ENCODE measurements around the gene ESRRA. TPM values are rescaled to one million over a fixed set of nuclear protein-coding genes. Genes with fewer than 3 reads are reported as not detected.

ESRRA gene
- total and polyA plus RNA-seq, 10 of the 15 experiments (the other 5 are each of a cell fraction or from before 2014, with no cell fraction given): 0.32 to 48.9 (median 12.6) TPM

GRCh38 chr11:64304316-64305072 lies 830 bp upstream of the ESRRA start:
- intact Hi-C loops (cut with micrococcal nuclease; ENCODE audit: unreplicated experiment) (loop anchor here (1.0 to 5.0 kb wide), 4 partner anchors 36 to 632 kb away; partner anchors contain the start of genes ATL3, CCDC88B and FKBP2), in situ Hi-C loops (cut with MboI) (loop anchor here (5.0 kb wide), 1 partner anchor 102 kb away; no protein-coding TSS in a partner anchor)
- TSS peak; percentile 99 for BruUV-seq (replicated peaks)
- SMC1A ChIA-PET (ENCODE audit: uncharacterized antibody, unreplicated experiment): interaction anchor here (0.7 to 5.7 kb wide), 12 partner anchors 13 to 152 kb away, joined by 3 to 98 read pairs (median 4); partner anchors contain the start of genes FERMT3, FKBP2, PRDX5 and TRMT112
- POLR2A ChIA-PET: interaction anchor here (0.6 to 5.8 kb wide), 26 partner anchors 12 to 346 kb away, joined by 3 to 70 read pairs (median 6); partner anchors contain the start of genes BAD, CCDC88B, FERMT3 and FKBP2
- Histone ChIP-seq H3K27me3 (replicated peaks in 1 of 2; ENCODE audit: control insufficient read depth in 2 of 2, insufficient read depth in 2 of 2, low read length in 1 of 2) (peaks cover 5 to 13% of the 10 kb centered on the region in 2 experiments; a peak in 3 of 4 replicates), H3K36me3 (ENCODE audit: control insufficient read depth in 2 of 2, insufficient read depth in 2 of 2, low read length in 1 of 2) (peaks cover 0 to 3% of the 10 kb centered on the region in 2 experiments; a peak in 2 of 4 replicates), H3K4me2 (ENCODE audit: control insufficient read depth, insufficient read depth) (peak overlapping the region; percentile 46), H3K27ac (ENCODE audit: control insufficient read depth, insufficient read depth) (peak overlapping the region; percentile 90), H3K9ac (ENCODE audit: control insufficient read depth, insufficient read depth, low read length) (peak overlapping the region; percentile 81), H2AFZ (ENCODE audit: control insufficient read depth, low read depth, low read length) (peak overlapping the region; percentile 63), H3K4me3 (peak overlapping the region; percentile 72), H4K20me1 (ENCODE audit: control insufficient read depth, insufficient read depth) (no peaks in the 10 kb centered on the region), H3K9me3 (replicated peaks; ENCODE audit: control insufficient read depth, insufficient read depth, low read length) (no peaks in the 10 kb centered on the region), H3K4me1 (ENCODE audit: control insufficient read depth, insufficient read depth, low read length) (peaks cover 27% of the 10 kb centered on the region), H3K79me2 (ENCODE audit: control insufficient read depth, insufficient read depth, low read length) (peaks cover 22% of the 10 kb centered on the region)
- peak; percentile 99 for FAIRE-seq
- peak; percentile 72 for ATAC-seq
- RAD21 ChIA-PET (ENCODE audit: unreplicated experiment): interaction anchor here (0.6 to 5.8 kb wide), 18 partner anchors 13 to 348 kb away, joined by 3 to 125 read pairs (median 6); partner anchors contain the start of genes FERMT3, FKBP2, GPR137 and NUDT22
- WGBS (ENCODE audit: insufficient coverage, insufficient replicate concordance, low lambda C conversion rate, missing lambda C conversion rate): under 1% methylated on average over 43 of the region's 46 CpGs
- CTCF ChIA-PET: interaction anchor here (0.7 to 5.8 kb wide), 32 partner anchors 12 to 346 kb away, joined by 3 to 238 read pairs (median 4); partner anchors contain the start of genes BAD, CCDC88B, FERMT3 and FKBP2
- peak; percentile 78 for DNase-seq (ENCODE audit: low read depth, low spot score)
- TF ChIP-seq DPF2 (IDR thresholded peaks at IDR 0.05) (peak; percentile 61; the same call in 1 of the 2 replicates), KAT2A (conservative IDR thresholded peaks at IDR 0.05; ENCODE audit: control insufficient read depth, low read depth, low read length) (no peak), POLR2A (IDR thresholded peaks at IDR 0.05; ENCODE audit: low read depth, low read length) (0 out of 2 replicates have a peak, but pooled peaks have one; percentile 57), CBX5 (IDR thresholded peaks at IDR 0.05; ENCODE audit: low read depth) (no peak), ZBTB11 (CRISPR knock-in tag; IDR thresholded peaks at IDR 0.05) (no peak), NFYA (IDR thresholded peaks at IDR 0.05; ENCODE audit: borderline replicate concordance, low read depth, low read length) (no peak), MEF2A (IDR thresholded peaks at IDR 0.05; ENCODE audit: insufficient read depth, low read depth, low read length) (no peak), RB1 (IDR thresholded peaks at IDR 0.05; ENCODE audit: borderline replicate concordance) (peak; percentile 25; the same call in 1 of the 2 replicates), RUNX3 (IDR thresholded peaks at IDR 0.05; ENCODE audit: low read length) (peak; percentile 79), MXI1 (IDR thresholded peaks at IDR 0.05; ENCODE audit: low read depth, low read length) (peak; percentile 79; the same call in 1 of the 2 replicates), POU2F2 (IDR thresholded peaks at IDR 0.05; ENCODE audit: borderline replicate concordance, low read depth, low read length) (0 out of 3 replicates have a peak, but pooled peaks have one; percentile 9), EGR1 (IDR thresholded peaks at IDR 0.05; ENCODE audit: borderline replicate concordance in 1 of 2, low read depth in 2 of 2, low read length in 2 of 2) (no peak), RBBP5 (conservative IDR thresholded peaks at IDR 0.05) (no peak), MEF2B (IDR thresholded peaks at IDR 0.05; ENCODE audit: partially characterized antibody, poor library complexity, severe bottlenecking) (peak; percentile 44), SMAD1 (IDR thresholded peaks at IDR 0.05; ENCODE audit: low read depth, partially characterized antibody) (no peak), SUZ12 (IDR thresholded peaks at IDR 0.05; ENCODE audit: unreplicated experiment) (no peak), TBL1XR1 (IDR thresholded peaks at IDR 0.05; ENCODE audit: low read depth, low read length) (no peak), STAT1 (conservative IDR thresholded peaks at IDR 0.05) (no peak), MTA2 (IDR thresholded peaks at IDR 0.05; ENCODE audit: low read depth) (peak; percentile 61; the same call in 1 of the 2 replicates), BMI1 (IDR thresholded peaks at IDR 0.05; ENCODE audit: borderline replicate concordance) (no peak), ZNF274 (IDR thresholded peaks at IDR 0.05; ENCODE audit: insufficient read depth, insufficient read length) (no peak)
